Kidney (tissue), 14 donors: ENCODE data around the gene AGAP5. TPM values are rescaled to one million over a fixed set of nuclear protein-coding genes. Genes with fewer than 3 reads are reported as not detected.
A peak's percentile ranks its signal among the peaks of the same experiment; 100 is the strongest.
"Not testable (repeated sequence)": the region's sequence is repeated elsewhere in the genome, so short reads cannot be mapped to it uniquely, and the experiment has no call there.

Experiments used
- DNase-seq, 5 donors: peaks; one replicate each; pipeline ENCODE4 v3.0.0-alpha.2; 2013 to 2020
- FAIRE-seq: peaks from 2 replicates; lab custom pipeline; 2012; peaks lifted over from hg19 to GRCh38; lab: Jason Lieb, UNC
- H3K27ac ChIP-seq, 2 donors: one replicate each; pipeline ENCODE4 v1.7.0; 2013; ENCODE audit warnings: low read depth in 2 of 2, low read length in 2 of 2, inconsistent platforms in 1 of 2
- H3K27me3 ChIP-seq: one replicate; pipeline ENCODE4 v1.7.1; 2013; ENCODE audit warnings: low read length, inconsistent platforms; ENCODE audit not compliant: control insufficient read depth, insufficient read depth
- H3K36me3 ChIP-seq, 3 donors: one replicate each; pipeline versions ENCODE4 v1.7.0 to v1.7.1; 2013; ENCODE audit warnings: low read length in 3 of 3, control low read depth in 1 of 3, inconsistent platforms in 1 of 3; ENCODE audit not compliant: insufficient read depth in 3 of 3, control insufficient read depth in 2 of 3
- H3K4me1 ChIP-seq, 3 donors: one replicate each; pipeline versions ENCODE4 v1.7.0 to v1.7.1; 2013; ENCODE audit warnings: low read length in 3 of 3, inconsistent platforms in 1 of 3, low read depth in 1 of 3; ENCODE audit not compliant: control insufficient read depth in 2 of 3, insufficient read depth in 2 of 3
- H3K4me3 ChIP-seq, 3 donors: one replicate each; pipeline versions ENCODE4 v1.7.0 to v1.8.1; 2013; ENCODE audit warnings: low read length in 3 of 3, control low read depth in 1 of 3, inconsistent platforms in 1 of 3
- H3K9ac ChIP-seq, 3 donors: one replicate each; pipeline versions ENCODE4 v1.7.0 to v1.7.1; 2013; ENCODE audit warnings: low read length in 3 of 3, control low read depth in 1 of 3, inconsistent platforms in 1 of 3
- H3K9me3 ChIP-seq, 3 donors: one replicate each; pipeline versions ENCODE4 v1.7.0 to v1.7.1; 2013; ENCODE audit warnings: low read length in 3 of 3, control low read depth in 1 of 3, inconsistent platforms in 1 of 3; ENCODE audit not compliant: control insufficient read depth in 2 of 3, insufficient read depth in 1 of 3
- intact Hi-C: fragments of 100-400 bp; cut with DNase I; formaldehyde crosslinking; loops from one replicate; pipeline ENCODE4 v1.11.1; 2022
- polyA plus RNA-seq: library from polyadenylated mRNA; stranded (reverse); fragments of 350-450 nt; fragmentation: Illumina TruSeq; extraction: RNeasy Lipid Tissue Mini Kit (QIAGEN cat#74804); gene quantifications from one replicate; pipeline ENCODE4 v1.2.3, GENCODE V29; 2014; ENCODE audit warnings: low read depth, low replicate concordance; ENCODE audit not compliant: insufficient read depth
- total RNA-seq: library from RNA; stranded (reverse); fragmentation: NEBNext Ultra II Directional; extraction: Animal tissue kit (Norgen Biotek cat#: 25700); gene quantifications from one replicate; pipeline ENCODE4 v1.2.1, GENCODE V29; 2021
- TF ChIP-seq, protein P1 (sequence below): IDR thresholded peaks from 3 replicates; pipeline ENCODE4 v1.5.1; 2012; ENCODE audit warnings: mild to moderate bottlenecking, moderate library complexity, borderline replicate concordance; ENCODE audit not compliant: insufficient read depth; ENCODE audit errors: extremely low read depth
- donor health status: control.
- donor health status: control.
- donor health status: control.
- donor health status: control.
- donor health status: control.
- donor health status: DM: yes; HTN: yes; CAD: no.
- donor health status: Normal renal cell carcinoma (clear cell type).

The AGAP5 gene
- total and polyA plus RNA-seq, 2 donors from 2014 or later: 3.8 to 9.9 TPM

DNA sequence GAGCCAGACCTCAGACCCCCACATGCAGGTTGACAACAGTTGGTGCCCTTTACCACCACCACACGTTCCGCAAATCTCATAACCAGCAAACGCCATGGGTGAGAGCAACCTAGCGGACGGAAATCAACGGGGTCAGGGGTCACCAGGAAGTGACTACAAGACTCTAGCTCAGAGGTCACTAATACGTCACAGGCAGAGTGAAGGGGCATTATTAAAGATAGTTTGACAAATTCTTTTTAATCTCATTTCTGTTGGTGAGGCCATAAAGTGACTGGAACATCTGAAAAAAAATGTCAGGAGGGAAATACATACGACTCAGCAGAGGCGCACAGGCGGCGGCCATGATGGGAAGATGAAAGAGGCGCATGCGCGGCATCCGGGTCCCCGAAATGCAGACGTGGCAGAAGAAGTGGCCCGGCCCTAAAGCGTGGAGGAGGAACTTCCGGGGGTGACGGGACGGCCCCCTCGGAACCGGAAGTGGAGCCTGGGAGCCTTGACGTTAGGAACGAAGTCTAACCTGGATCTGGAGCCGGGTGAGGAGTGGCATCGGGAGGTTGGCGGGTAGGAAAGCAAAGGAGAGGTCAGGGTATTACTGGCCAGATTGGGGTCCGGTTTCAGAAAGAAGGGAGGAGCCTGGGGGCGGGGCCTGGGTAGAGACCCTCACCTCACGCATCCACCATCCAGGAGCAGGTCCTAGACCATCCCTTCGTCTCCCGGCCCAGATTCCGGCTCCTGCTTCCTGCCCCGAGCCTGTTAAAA is 46.2 kb upstream of the AGAP5 start, which contains the start of gene SEC24C:
Gene SEC24C (plus strand): TSS at position 468 of the 759 bp plus-strand sequence. CDS start 2,461 bp downstream, outside the sequence.
- Histone ChIP-seq H3K27me3 (no peaks in the 10 kb centered on the region), H3K9ac (peak within 1 kb of the TSS; percentile 88 to 99 (median 98)), H3K4me3 (peak within 1 kb of the TSS; percentile 89 to 98 (median 90)), H3K27ac (peak within 1 kb of the TSS; percentile 95 to 96), H3K4me1 (peaks cover 6 to 9% (median 9%) of the 10 kb centered on the region in 3 donors), H3K9me3 (no peaks in the 10 kb centered on the region), H3K36me3 (peaks cover 2 to 4% (median 2%) of the 10 kb centered on the region in 3 donors)
- intact Hi-C loops: no loop called here
- TF ChIP-seq, protein P1, sequence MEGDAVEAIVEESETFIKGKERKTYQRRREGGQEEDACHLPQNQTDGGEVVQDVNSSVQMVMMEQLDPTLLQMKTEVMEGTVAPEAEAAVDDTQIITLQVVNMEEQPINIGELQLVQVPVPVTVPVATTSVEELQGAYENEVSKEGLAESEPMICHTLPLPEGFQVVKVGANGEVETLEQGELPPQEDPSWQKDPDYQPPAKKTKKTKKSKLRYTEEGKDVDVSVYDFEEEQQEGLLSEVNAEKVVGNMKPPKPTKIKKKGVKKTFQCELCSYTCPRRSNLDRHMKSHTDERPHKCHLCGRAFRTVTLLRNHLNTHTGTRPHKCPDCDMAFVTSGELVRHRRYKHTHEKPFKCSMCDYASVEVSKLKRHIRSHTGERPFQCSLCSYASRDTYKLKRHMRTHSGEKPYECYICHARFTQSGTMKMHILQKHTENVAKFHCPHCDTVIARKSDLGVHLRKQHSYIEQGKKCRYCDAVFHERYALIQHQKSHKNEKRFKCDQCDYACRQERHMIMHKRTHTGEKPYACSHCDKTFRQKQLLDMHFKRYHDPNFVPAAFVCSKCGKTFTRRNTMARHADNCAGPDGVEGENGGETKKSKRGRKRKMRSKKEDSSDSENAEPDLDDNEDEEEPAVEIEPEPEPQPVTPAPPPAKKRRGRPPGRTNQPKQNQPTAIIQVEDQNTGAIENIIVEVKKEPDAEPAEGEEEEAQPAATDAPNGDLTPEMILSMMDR: no peak
- no peak for FAIRE-seq
- DNase-seq: peak; percentile 97 to 99 (median 99)

DNA sequence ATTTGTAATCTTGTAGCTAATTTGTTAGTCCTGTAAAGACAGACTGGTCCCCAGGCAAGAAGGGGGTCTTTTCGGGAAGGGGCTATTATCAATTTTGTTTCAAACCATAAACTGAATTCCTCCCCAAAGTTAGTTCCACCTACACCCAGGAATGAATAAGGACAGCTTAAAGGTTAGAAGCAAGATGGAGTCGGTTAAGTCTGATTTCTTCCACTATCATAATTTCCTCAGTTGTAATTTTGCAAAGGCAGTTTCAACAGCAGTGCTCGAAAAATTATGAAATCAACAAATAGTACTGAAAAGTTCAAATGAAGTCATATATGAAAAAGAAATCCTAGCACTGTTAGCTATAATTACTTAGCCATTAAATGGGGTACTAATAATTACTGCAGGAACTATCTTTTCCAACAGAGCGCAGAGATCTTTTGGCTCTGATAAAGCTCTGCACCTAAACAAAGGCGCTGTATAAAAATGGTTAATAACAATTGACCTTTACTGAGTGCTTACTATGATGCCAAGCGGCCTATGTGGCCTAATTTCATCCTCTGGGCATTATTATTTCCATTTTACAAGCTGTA is 45.5 kb upstream of the AGAP5 start:
- Histone ChIP-seq H3K27me3 (no peaks in the 10 kb centered on the region), H3K9me3 (no peaks in the 10 kb centered on the region), H3K36me3 (peaks cover 0 to 2% (median 0%) of the 10 kb centered on the region in 3 donors), H3K9ac (peak overlapping the region; percentile 88 to 99 (median 98)), H3K27ac (peak overlapping the region; percentile 95 to 96), H3K4me3 (peak overlapping the region; percentile 89 to 98 (median 90)), H3K4me1 (peaks cover 6 to 9% (median 8%) of the 10 kb centered on the region in 3 donors)
- DNase-seq (peak in 1 of 5 donors; percentile 13), FAIRE-seq (no peak)
- TF ChIP-seq, protein P1: no peak
- intact Hi-C loops: no loop called here

DNA sequence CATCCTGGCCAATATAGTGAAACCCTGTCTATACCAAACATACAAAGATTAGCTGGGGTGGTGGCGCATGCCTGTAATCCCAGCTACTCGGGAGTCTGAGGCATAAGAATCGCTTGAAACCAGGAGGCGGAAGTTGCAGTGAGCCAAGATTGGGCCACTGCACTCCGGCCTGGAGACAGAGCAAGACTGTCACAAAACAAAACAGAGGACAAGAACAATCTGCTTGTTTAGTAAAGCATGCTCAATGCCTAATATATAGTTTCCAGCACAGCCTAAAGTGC is 44.5 kb upstream of the AGAP5 start:
- Histone ChIP-seq H3K27ac (no peak overlapping the region), H3K27me3 (no peaks in the 10 kb centered on the region), H3K9me3 (no peaks in the 10 kb centered on the region), H3K36me3 (no peaks in the 10 kb centered on the region), H3K9ac (no peak overlapping the region), H3K4me1 (peaks cover 6 to 9% (median 8%) of the 10 kb centered on the region in 3 donors), H3K4me3 (no peak overlapping the region)
- FAIRE-seq (no peak), DNase-seq (no peak)
- TF ChIP-seq, protein P1: no peak
- intact Hi-C loops: no loop called here

DNA sequence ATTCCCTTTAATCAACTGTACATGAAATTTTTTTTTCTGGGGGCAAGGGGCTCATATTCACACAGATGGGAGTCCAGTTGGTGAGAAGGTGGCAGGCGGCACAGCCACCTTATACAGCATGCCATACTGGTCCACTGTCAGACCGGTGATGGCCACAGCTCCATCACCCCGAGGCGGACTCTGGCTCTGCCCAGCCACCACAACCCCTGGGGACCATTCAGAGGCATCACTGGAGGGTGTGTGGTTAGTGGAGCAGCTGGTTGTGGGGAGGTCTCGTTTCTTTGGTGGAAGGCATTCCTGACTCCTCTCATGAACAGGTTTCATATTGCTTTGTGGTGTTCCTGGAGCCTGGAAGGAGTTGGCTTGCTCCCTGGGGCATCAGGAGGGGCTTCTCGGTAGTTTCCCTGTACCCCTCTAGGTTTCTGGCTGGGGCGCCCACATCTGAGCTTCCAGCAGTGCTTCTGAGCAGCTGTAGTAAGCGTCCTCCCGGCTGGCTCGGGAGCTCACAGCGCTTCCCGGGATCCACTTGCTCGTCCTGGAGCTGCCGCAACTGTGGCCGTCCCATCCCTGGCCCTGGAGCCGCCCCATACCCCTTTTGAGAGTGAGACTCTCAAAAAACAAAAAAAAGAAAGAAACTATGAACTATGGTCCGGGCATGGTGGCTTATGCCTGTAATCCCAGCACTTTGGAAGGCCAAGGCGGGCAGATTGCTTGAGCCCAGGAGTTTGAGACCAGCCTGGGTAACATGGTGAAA is 42.8 kb upstream of the AGAP5 start:
- H3K36me3 ChIP-seq, FAIRE-seq, DNase-seq, H3K9me3 ChIP-seq, H3K4me3 ChIP-seq, H3K9ac ChIP-seq, H3K27me3 ChIP-seq, intact Hi-C loops, H3K27ac ChIP-seq, H3K4me1 ChIP-seq: not testable (repeated sequence)
